HG03520 (cell line): ENCODE results near the gene GPR33.

Experiments used
- ATAC-seq: cut with Tn5 transposase; IDR thresholded peaks from one replicate; pipeline ENCODE4 v1.9.1; 2021; ENCODE audit warnings: mild to moderate bottlenecking, moderate library complexity; ENCODE audit not compliant: unreplicated experiment

GPR33 gene, protein sequence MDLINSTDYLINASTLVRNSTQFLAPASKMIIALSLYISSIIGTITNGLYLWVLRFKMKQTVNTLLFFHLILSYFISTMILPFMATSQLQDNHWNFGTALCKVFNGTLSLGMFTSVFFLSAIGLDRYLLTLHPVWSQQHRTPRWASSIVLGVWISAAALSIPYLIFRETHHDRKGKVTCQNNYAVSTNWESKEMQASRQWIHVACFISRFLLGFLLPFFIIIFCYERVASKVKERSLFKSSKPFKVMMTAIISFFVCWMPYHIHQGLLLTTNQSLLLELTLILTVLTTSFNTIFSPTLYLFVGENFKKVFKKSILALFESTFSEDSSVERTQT

DNA sequence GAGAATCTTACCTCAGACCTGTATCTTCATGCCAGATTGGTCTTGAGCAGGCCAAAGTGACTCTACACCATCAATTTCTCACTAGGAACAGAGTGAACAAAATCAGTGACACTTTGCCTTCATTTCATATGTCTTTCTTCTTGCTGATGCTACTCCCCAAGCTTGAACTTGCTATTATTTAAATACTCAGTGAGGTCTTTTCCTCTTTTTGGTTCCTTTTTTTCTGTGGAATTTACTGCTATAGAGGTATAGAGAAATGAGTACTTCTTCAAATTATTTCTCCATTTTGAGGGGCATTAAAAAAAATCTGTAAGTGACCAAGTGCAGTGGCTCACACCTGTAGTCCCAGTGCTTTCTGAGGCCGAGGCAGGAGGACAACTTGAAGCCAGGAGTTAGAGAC lies at the start of gene GPR33:
Gene GPR33, minus strand, starts transcription at position 154 of the 400 bp plus-strand sequence. CDS start 4,074 bp downstream, outside the sequence.
- no peak for ATAC-seq

DNA sequence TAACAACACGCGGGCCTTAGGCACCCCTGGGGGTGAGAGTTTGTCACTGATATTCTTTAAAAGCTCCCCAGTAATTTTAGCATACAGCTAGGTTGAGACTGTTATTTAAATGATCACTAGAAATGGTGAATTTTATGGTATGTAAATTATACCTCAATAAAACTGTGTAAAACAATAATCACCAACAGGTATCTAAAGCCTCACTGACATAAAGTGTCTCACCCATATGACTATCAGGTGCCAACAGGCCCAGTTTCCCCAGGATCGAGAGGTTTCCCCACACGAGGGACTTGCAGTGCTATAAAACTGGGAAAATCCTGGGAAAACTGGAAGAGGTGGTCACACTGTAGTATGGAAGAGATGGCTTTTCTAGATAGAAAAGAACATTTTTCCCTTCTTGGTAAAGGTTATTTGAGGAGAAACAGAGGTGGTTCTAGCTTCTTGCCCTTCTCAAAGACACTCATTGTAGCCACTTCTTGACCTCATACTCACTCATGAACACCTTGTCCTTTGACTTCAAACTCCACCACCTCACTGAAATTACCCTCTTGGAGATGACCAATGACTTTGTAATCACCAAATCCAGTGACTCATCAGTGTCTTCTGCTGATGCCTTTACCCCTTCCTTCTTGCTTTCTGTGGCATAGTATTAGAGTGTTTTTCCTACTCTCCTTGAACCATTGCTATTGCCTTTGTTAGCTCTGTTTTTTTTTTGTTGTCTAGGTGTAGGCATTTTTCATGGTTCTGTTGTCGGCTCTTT lies 48.5 kb upstream of the GPR33 start:
- no peak for ATAC-seq

DNA sequence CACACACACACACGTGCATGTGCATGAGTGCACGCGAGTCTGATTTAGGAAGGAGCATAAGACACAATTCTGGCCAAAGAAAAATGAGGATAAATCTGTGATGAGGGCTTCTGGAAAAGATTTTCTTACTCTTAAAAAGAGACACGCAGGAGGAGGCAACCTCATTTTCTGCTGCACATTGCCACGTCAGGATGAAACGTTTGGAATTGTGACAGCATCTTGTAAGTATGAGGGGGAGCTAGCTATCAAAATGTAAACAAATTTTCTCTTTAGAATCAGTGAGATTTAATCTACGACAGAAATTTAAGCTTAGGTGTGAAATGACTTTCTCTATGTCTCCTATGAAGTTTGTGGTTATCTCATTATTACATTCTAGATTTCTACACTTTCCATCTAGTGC lies 42.3 kb upstream of the GPR33 start:
- ATAC-seq: no peak

DNA sequence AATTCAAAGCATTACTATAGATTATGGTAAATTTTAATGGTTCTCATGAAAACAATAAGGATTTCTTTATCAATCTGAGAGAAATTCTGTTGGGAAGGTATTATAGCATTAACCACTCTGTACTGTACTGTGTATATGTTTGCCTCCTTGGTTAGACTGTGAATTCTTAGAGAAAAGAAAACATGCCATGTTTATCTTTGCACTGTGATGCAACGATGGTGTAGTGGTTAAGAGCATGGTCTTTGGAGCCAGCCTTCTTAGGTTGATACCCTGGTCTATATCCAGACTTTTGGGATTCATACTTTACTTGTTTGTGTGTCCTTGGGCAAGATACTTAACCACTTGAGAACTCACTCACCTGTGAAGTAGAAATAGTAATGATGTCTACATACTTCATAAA lies 41.2 kb upstream of the GPR33 start:
- no peak for ATAC-seq

DNA sequence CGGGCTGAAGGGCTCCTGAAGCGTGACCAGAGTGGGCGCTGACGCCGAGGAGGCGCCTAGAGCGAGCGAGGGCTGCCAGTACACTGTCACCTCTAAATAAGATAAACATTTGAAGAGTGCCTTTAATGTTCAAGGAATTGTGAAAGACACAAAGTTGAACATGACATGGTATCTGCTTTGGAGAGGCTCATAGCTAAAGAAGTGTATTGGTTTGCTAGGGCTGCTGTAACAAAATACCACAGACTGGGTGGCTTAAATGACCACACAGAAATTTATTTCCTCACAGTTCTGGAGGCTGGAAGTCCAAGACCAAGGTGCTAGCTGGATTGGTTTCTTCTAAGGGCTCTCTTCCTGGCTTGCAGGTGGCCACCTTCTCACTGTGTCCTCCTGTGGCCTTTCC lies 39.7 kb upstream of the GPR33 start:
- ATAC-seq: no peak

DNA sequence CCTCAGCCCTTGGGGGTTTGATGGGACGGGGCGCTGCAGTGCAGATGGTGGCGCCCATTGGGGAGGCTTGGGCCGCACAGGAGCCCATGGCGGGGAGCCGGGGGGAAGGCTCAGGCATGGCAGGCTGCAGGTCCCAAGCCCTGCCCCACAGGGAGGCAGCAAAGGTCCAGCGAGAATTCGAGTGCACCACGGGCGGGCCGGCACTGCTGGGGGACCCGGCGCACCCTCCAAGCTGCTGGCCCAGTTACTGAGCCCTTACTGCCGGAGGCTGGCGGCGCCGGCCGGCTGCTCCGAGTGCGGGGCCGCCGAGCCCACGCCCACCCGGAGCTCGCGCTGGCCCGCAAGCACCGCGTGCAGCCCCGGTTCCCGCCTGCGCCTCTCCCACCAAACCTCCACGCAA lies 39.2 kb upstream of the GPR33 start:
- no peak for ATAC-seq

DNA sequence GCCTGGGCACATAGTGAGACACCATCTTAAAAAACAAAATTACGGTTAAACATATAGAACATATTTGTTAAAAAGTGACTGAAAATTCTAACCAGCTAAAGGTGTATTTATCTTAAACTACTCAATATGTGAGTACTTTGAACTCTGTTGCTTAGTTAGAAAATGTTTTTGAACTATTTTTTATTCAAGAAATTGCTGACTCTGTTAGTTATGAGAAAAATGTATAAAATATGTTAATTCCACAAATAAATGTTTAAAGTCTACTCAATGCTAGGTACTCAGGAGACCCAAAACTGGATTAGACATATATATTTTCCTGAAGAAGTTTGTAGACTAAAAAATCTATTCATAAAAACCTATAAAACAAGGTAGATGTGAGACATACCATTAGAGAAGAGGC lies 23.0 kb upstream of the GPR33 start:
- no peak for ATAC-seq

DNA sequence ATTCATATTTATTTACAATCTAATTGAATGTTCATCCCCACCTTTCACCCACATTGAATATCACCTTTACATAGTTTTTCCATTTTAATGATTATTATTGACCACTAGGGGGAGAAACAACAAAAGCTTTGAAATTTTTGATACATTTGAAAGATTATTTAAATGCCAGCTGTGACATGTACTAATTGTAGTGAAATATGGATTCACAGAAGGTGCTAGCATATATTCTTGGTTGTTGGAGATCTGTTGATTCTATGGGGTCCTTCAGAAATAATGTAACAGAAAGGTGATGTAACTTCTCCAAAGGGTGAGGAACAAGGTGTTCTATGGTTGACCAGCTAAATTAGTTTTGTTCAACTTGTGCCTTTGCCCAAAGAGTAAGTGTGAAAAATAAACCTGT lies 22.4 kb upstream of the GPR33 start:
- ATAC-seq: no peak

DNA sequence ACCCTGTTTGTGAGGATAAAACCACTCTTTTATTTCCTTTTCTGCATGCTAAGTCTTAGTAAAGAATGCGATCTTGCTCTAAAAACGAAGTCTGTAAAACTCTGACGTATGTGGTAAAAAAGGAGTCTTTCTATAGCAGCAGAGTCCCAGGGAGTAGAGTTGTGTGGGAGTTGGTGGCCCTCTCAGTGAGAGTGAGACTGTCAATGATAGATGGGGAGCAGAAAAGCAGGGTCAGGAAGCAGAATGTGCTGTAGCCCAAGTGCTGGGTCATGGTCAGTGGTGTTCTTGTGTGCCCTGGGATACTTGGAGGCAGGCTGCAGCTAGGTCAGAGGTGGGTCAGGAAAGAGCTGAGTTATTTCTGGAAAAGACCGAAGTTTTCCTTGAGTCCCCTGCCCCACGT lies 20.3 kb upstream of the GPR33 start:
- no peak for ATAC-seq

DNA sequence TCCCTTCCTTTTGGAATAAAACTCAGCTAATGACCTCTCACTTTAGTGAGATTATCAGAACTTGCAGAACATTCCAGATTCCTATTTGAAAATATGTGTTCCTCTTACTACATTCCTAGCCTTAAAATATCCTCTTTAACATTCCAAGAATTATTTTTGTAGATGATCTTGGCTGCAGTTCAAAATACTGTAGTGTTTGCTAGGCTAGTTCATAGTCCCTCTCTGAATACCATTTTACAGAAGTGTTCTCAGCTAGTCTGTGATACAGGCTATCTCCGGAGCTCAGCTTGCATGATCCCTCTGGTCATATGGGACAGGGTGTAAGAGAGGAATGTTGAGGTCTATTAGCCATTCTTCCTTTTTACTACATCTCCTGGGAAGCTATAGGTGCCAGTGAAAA lies 17.6 kb upstream of the GPR33 start:
- no peak for ATAC-seq

DNA sequence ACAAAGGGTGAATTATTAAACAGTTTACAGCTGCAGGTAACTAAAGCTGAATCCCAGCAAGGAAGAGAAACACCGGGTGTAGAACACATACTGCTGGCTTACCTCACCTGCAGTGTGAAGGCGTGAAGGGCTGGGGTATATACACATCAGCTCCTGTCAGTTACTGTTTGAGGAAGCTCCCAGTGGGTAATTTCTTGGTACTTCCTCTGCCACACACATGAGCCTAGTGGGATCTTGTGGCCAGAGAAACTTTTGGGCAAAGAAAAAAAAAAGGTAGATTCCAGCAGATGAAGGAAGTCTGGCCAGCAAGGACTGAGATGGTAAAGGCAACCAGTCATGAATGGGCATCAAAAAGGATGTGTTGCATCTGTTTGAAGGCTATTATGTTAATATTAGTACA lies 14.0 kb upstream of the GPR33 start:
- no peak for ATAC-seq

DNA sequence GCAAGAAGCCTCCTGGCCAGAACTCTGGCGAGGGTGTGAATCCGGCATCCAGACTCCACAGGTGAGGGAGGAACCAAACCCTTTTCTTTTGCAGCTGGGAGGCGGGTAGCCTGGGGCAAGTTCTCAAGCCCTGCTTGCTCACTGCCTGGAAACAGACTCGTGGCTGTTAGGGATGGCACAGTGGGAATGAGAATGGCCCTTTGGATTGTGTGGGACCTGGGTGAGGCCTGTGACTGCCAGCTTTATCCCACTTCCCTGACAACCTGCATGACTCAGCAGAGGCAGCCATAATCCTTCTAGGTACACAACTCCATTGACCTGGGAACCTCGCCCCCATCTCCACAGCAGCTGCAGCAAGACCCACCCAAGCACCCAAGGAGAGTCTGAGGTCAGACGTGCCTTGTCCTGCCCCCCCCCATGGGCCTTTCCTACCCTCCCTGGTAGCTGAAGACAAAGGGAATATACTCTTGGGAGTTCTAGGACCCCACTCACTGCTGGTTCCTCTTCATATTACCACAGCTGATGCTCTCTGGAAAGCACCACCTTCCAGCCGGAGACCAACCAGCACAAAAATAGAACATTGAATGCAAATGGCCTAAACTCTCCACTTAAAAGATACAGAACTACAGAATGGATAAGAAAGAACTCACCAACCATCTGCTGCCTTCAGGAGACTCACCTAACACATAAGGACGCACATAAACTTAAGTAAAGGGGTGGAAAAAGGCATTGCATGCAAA lies 5.1 kb upstream of the GPR33 start:
- ATAC-seq: no peak

DNA sequence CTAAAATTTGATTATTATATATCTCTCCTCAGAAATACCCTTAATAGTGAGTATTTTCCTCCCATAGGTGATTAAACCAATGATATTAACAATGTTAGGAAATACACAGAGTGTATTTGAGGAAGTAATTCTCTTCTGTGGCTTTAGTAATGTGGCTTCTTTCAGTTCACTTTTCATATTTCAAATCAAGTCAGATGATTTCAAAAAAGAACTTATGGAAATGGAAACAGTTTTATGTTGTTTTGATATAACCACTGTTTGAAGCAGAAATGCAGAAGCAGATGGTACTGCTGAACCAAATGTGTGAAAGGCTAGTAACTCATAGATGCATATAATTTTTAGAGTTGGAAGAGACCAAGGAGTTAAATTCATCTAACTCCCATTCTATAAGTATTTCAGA lies 1.9 kb upstream of the GPR33 start:
- peak; percentile 64 for ATAC-seq

DNA sequence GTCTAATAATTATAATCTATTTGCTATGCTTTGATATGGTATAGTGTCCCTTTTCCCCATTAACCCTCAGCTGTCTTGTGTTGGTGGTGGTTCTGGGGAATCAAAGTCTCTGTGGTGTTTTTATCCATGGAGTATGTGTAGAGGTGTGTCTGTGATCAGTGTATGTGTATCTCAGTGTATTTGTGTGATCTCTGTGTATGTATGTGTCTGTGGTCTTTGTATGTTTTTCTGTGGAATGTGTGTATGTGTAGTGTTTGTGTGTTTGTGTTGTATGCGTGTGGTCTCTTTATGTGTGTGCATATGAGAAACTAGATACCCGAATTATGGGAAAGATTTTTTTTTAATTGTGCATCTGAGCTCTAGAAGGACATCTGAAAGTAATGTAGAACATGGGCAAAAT lies 1.1 kb downstream of the GPR33 start:
- ATAC-seq: no peak

DNA sequence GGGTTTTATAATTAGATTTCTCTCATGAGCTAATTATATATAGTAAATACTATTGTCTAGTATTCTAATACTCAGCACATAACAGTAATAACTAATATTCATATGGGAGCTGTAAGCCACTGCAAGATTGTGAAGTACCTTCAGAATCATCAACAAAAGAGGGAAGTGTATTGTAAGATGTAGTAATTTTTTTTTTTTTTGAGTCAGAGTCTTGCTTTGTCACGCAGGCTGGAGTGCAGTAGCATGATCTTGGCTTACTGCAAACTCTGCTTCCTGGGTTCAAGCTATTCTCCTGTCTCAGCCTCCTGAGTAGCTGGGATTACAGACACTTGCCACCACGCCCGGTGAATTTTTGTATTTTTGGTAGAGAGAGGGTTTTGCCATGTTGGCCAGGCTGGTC lies 3.1 kb downstream of the GPR33 start:
- no peak for ATAC-seq

DNA sequence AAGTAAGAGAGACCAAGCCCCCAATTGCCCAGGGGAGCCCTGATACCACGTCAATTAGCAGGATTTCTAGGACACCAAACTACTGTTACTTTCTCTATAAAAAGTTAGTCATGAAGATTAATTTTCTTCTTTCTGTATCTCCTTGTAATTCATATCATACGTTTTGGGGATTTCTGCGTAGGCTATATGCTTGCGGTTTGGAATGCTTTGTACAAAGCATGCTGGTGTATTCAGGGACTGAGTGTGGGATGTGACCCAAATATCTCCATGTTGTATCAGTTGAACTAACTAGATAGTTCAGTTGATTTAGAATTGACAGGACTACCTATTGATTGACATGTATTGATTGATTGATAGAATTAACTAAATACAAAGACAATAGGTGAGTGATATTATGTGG lies 7.7 kb downstream of the GPR33 start:
- ATAC-seq: no peak

DNA sequence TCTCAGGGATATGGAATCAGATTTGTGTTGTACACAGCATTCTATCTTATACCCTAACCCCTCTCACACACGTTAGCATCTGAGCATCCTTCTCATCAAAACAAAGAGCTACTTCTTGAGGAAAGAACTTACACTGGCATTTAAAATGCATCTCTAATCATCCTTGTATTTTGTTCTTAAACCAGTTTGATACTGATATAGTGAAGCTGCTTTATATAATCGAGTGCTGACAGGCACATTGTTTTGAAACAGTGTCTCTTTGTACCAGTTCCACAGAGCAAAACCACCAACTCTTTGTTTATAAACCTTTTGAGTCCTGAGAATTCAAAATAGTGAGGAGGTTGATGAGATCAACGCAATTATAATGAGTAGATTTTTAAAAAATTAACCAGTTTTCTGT lies 8.8 kb downstream of the GPR33 start:
- no peak for ATAC-seq

DNA sequence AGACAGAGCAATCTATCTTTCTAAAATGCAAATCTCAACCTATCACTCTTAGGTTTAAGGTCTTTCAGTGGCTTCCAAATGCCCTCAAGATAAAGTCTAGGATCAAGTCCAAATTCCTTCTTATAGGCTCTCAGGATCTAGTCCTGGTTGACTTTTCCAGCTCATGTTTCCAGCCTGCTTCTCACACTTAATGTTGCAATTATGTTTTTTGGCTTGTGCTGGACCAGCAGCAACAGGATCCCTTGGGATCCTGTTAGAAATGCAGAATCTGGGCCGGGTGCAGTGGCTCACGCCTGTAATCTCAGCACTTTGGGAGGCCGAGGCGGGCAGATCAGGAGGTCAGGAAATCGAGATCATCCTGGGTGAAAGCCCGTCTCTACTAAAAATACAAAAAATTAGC lies 10.6 kb downstream of the GPR33 start:
- no peak for ATAC-seq

DNA sequence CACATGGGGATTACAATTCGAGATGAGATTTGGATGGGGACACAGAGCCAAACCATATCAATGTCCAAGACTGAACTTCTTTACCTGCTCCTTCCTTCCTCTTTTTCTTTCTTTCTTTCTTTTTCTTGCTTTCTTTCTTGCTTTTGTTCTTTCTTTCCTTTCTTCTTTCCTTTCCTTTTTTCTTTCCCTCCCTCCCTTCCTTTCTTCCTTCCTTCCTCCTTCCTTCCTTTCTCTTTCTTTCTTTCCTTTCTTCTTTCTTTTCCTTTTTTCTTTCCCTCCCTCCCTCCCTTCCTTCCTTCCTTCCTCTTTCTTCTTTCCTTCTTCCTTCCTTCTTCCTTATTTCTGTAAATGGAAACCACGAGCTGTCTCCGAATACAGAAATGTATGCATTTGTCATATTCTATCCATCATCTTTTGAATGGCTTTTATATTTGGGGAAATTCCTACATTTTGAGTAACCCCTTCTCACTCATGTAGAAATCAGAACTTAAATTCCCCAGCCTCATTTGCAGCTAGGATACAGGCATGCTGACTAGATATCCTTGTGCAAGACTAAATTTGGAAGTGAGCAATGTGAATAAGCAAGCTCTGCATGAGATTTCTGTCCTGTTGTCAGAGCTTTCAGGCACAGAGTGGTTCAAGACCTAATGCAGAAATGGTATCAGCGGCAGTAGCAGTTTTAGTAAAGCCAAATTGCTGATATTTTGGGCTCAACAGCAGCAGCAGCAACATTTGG lies 11.5 kb downstream of the GPR33 start:
- no peak for ATAC-seq

DNA sequence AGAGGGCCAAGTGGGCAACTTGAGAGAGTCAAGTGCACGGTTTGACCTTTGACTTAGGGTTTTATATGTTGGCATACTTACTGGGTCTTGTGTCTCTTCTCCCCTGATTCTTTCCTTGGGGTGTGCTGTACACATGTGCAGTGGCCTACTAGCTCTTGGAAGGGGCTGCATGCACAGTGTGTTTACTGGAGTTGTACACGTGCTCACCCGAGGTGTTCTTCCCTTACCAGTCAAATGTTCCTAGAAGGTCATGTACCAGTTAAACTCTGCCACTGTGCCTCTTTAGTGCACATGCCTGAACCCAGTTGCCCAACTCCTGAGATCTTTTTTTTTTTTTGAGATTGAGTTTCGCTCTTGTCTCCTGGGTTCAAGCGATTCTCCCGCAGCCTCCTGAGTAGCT lies 21.3 kb downstream of the GPR33 start:
- ATAC-seq: no peak

DNA sequence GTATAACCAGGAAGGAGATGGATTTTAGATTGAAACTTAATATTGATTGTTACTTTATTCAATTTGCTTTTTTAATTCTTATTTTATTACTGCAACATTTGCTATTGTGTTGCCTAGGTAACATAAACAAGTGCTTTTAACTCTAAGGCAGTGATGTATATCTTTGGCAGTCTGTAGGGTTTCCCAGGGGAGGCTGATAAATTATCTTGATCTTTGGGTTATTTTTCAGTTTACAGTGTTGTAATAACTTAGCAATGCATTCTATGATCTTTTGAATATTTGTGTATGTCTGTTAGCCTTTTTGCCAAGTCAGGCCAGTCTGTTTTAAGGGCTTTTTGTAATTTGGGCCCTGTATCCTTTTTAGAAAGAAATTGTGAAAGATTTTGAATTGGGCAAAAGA lies 22.7 kb downstream of the GPR33 start:
- no peak for ATAC-seq
